ENCODE results near the gene AMBP.

Gene AMBP

DNA sequence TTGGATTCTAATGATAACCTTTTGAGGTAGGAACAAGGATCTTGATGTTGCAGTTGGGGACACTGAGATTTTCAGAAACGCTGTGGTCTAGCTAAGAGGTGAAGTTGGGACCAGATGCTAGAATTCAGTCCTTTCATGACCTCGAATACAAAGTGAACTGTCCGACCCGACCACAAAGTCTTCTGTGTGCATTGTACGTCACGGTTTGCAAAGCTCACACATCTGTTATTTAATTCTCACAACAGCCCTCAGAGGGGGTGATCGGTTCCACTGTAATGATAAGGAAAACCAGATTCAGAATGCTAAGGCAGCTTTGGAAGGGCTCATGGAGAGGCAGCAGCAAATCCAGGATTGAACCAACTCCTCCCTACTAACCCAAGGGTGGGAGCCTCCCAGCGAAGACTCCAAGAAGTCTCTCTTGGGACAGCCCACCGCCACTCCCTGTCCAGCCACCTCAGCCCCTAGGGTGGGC lies 37.6 kb upstream of the AMBP start:
- POLR2A ChIA-PET = interaction anchor here (0.5 kb wide), 1 partner anchor 80 kb away, joined by 3 read pairs; no protein-coding TSS in a partner anchor
- Histone ChIP-seq H3K36me3 (ENCODE audit: control insufficient read depth in 2 of 2, insufficient read depth in 1 of 2, low read length in 2 of 2) (no peaks in the 10 kb centered on the region), H3K9me3 (ENCODE audit: control insufficient read depth, insufficient read depth, low read depth, low read length) (no peaks in the 10 kb centered on the region), H3K4me1 (ENCODE audit: control insufficient read depth, insufficient read depth, low read length) (no peaks in the 10 kb centered on the region), H3K27ac (ENCODE audit: extremely low read depth, low read depth, low read length) (no peak overlapping the region), H3K4me3 (ENCODE audit: low read depth, low read length) (no peak overlapping the region)
- TF ChIP-seq SCRT2 (tag by site-specific recombination; IDR thresholded peaks at IDR 0.05) (no peak), ZNF37A (tag by site-specific recombination; IDR thresholded peaks at IDR 0.05) (no peak), ZNF837 (tag by site-specific recombination; IDR thresholded peaks at IDR 0.05) (no peak), ZNF138 (tag by site-specific recombination; IDR thresholded peaks at IDR 0.05; ENCODE audit: borderline replicate concordance) (no peak), ZNF133 (tag by site-specific recombination; IDR thresholded peaks at IDR 0.05) (no peak), ZNF266 (tag by site-specific recombination; IDR thresholded peaks at IDR 0.05; ENCODE audit: low read depth) (no peak), SALL2 (tag by site-specific recombination; IDR thresholded peaks at IDR 0.05; ENCODE audit: borderline replicate concordance) (no peak), ZNF830 (tag by site-specific recombination; IDR thresholded peaks at IDR 0.05; ENCODE audit: low read depth) (no peak), ZNF366 (tag by site-specific recombination; conservative IDR thresholded peaks at IDR 0.05) (no peak), ZNF768 (tag by site-specific recombination; IDR thresholded peaks at IDR 0.05) (no peak), ZNF549 (tag by site-specific recombination; IDR thresholded peaks at IDR 0.05) (no peak), ZNF423 (tag by site-specific recombination; IDR thresholded peaks at IDR 0.05) (no peak), ZNF311 (tag by site-specific recombination; IDR thresholded peaks at IDR 0.05; ENCODE audit: borderline replicate concordance) (no peak)
- TF ChIP-seq, protein P1, sequence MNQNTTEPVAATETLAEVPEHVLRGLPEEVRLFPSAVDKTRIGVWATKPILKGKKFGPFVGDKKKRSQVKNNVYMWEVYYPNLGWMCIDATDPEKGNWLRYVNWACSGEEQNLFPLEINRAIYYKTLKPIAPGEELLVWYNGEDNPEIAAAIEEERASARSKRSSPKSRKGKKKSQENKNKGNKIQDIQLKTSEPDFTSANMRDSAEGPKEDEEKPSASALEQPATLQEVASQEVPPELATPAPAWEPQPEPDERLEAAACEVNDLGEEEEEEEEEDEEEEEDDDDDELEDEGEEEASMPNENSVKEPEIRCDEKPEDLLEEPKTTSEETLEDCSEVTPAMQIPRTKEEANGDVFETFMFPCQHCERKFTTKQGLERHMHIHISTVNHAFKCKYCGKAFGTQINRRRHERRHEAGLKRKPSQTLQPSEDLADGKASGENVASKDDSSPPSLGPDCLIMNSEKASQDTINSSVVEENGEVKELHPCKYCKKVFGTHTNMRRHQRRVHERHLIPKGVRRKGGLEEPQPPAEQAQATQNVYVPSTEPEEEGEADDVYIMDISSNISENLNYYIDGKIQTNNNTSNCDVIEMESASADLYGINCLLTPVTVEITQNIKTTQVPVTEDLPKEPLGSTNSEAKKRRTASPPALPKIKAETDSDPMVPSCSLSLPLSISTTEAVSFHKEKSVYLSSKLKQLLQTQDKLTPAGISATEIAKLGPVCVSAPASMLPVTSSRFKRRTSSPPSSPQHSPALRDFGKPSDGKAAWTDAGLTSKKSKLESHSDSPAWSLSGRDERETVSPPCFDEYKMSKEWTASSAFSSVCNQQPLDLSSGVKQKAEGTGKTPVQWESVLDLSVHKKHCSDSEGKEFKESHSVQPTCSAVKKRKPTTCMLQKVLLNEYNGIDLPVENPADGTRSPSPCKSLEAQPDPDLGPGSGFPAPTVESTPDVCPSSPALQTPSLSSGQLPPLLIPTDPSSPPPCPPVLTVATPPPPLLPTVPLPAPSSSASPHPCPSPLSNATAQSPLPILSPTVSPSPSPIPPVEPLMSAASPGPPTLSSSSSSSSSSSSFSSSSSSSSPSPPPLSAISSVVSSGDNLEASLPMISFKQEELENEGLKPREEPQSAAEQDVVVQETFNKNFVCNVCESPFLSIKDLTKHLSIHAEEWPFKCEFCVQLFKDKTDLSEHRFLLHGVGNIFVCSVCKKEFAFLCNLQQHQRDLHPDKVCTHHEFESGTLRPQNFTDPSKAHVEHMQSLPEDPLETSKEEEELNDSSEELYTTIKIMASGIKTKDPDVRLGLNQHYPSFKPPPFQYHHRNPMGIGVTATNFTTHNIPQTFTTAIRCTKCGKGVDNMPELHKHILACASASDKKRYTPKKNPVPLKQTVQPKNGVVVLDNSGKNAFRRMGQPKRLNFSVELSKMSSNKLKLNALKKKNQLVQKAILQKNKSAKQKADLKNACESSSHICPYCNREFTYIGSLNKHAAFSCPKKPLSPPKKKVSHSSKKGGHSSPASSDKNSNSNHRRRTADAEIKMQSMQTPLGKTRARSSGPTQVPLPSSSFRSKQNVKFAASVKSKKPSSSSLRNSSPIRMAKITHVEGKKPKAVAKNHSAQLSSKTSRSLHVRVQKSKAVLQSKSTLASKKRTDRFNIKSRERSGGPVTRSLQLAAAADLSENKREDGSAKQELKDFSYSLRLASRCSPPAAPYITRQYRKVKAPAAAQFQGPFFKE (tag by site-specific recombination; IDR thresholded peaks at IDR 0.05; ENCODE audit: borderline replicate concordance) = no peak
- CTCF ChIA-PET = interaction anchor here (1.0 to 2.8 kb wide), 3 partner anchors 9 to 175 kb away, joined by 3 to 20 read pairs (median 8); no protein-coding TSS in a partner anchor

DNA sequence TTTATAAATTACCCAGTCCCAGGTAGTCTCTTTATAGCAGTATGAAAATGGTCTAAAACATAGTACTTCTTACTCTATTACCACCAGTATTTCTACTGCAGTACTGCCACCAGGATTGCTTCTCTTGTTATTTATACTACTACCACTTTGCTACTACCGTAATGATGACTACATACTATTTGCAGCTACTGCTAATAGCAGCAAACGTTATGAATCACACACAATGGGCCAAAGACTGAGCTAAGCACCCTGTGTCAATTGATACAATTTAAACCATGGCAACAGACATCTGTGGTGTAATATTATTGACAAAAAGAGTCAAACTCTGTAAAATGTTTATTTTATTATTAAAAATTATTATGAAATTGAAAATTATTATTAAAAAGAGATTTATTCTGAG lies 36.3 kb upstream of the AMBP start:
- Histone ChIP-seq H3K4me3 (ENCODE audit: low read depth, low read length) (no peak overlapping the region), H3K36me3 (ENCODE audit: control insufficient read depth in 2 of 2, insufficient read depth in 1 of 2, low read length in 2 of 2) (no peaks in the 10 kb centered on the region), H3K4me1 (ENCODE audit: control insufficient read depth, insufficient read depth, low read length) (no peaks in the 10 kb centered on the region), H3K9me3 (ENCODE audit: control insufficient read depth, insufficient read depth, low read depth, low read length) (no peaks in the 10 kb centered on the region), H3K27ac (ENCODE audit: extremely low read depth, low read depth, low read length) (no peak overlapping the region)
- ChIA-PET CTCF (interaction anchor here (1.0 to 10.8 kb wide), 3 partner anchors 31 to 179 kb away, joined by 4 to 139 read pairs (median 20); no protein-coding TSS in a partner anchor), POLR2A (no interaction called here)
- TF ChIP-seq, protein P2, sequence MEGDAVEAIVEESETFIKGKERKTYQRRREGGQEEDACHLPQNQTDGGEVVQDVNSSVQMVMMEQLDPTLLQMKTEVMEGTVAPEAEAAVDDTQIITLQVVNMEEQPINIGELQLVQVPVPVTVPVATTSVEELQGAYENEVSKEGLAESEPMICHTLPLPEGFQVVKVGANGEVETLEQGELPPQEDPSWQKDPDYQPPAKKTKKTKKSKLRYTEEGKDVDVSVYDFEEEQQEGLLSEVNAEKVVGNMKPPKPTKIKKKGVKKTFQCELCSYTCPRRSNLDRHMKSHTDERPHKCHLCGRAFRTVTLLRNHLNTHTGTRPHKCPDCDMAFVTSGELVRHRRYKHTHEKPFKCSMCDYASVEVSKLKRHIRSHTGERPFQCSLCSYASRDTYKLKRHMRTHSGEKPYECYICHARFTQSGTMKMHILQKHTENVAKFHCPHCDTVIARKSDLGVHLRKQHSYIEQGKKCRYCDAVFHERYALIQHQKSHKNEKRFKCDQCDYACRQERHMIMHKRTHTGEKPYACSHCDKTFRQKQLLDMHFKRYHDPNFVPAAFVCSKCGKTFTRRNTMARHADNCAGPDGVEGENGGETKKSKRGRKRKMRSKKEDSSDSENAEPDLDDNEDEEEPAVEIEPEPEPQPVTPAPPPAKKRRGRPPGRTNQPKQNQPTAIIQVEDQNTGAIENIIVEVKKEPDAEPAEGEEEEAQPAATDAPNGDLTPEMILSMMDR (tag by site-specific recombination; IDR thresholded peaks at IDR 0.05) = no peak
- 0 out of 2 replicates have a peak, but pooled peaks have one; percentile 14 for TF ChIP-seq OSR2 (tag by site-specific recombination; IDR thresholded peaks at IDR 0.05)
